ENCODE data around the gene PREPL.
"Not testable (repeated sequence)": the region's sequence is repeated elsewhere in the genome, so short reads cannot be mapped to it uniquely, and the experiment has no call there.

The PREPL gene

DNA sequence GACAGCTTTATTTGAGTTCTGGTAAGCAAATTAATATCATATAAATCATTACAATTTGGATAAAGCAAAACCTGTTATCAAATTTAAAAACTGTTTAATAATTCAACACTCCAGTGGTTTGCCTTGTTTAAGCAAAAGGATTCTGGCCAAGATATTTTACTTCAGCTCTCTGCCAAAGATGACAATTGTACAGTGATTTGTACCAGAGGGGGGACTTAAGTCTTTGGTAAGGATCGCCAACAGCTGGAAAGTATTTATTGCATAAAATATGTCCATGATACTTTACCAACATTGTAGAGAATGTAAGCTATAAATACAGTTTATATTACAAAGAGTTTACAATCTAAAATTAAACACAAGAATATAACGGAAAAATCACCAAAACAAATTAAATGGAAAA is 13.8 kb downstream of the PREPL start:
- DNase-seq = no peak

DNA sequence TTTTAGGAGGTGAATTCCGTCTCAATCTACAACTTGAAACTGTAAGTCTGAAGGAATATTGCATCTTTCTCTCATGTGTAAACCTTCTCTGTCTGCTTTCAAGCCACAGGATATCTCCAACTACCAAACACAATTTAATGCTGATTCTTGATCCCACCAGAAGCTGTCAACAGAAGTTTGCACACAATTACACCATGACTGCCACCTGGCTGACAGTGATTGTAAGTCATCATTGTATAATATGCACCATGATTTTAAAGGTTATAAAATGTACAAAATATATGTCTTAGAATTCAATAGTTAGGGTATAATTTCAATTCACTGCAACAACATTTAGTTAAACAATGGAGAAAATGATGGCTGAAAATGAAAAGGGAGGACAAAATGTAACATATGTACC is 18.4 kb downstream of the PREPL start:
- DNase-seq = peak; percentile 51

DNA sequence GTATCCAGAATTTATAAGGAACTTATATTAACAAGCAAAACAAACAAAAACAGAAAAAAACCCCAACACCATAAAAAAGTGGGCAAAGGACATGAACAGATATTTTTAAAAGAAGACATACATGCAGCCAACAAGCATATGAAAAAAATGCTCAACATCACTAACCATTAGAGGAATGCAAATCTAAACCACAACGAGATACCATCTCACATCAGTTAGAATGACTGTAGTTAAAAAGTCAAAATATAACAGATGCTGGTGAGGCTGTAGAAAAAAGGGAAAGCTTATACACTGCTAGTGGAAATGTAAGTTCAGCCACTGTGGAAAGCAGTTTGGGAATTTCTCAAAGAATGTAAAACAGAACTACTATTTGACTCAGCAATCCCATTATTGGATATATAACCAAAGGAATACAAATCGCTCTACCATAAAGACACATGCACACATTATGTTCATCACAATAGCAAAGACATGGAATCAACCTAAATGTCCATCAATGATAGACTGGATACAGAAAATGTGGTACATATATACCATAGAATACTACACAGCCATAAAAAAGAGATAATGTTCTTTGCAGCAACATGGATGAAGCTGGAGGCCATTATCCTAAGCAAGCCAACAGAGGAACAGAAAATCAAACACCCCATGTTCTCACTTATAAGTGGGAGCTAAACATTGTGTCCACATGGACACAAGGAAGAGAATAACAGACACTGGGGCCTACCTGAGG is 25.3 kb downstream of the PREPL start:
- DNase-seq = no peak

DNA sequence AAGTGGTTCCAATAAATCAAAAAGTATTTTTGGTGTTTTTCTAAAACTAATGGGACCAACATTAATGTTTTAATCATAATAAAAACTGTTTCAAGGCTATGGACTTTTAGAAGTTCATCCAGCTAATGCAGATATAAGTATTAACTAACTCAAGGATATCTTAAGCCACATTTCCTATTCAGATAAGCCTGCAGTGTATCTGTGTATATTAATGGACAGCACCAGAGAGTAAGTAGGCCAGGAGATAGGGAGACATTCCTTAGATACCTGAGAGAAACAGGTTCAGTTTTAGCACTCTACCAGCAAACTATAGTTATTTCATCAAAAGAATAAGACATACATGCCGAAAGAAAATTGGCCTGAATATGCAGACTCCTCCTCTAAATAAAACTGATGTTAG is 27.3 kb downstream of the PREPL start:
- no peak for DNase-seq

DNA sequence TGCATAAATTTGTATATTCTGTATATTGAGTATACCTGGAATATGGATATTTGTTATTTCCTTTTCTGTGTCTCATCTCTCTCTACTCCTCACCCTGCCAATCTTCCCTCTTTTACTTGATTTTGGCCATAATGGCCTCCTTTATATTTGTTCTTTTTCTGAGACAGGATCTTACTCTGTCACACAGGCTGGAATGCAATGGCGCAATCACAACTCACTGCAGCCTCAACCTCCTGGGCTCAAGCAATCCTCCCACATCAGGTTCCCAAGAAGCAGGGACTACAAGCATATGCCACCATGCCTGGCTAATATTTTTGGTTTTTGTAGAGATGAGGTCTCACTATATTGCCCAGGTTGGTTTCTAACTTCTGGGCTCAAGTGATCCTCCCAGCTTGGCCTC is 30.5 kb downstream of the PREPL start:
- DNase-seq = no peak

DNA sequence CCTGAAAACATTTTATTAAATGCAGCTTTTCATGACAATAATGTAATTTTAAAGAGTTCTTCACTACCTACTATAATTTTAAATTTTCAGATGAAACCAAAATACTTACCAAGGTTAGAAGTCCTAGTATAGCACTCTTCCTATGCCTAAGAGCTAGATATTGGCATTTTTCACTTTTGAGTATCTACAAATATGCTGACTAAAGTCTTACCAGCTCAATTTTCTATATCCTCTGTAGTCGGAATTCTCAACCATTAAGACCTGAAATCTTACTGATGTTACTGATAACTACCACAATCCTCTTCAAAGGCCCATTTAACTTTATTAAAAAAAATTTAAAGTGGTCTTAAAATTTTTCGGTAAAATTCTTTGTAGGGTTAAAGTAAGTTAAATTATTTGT is 32.0 kb downstream of the PREPL start:
- DNase-seq = no peak

DNA sequence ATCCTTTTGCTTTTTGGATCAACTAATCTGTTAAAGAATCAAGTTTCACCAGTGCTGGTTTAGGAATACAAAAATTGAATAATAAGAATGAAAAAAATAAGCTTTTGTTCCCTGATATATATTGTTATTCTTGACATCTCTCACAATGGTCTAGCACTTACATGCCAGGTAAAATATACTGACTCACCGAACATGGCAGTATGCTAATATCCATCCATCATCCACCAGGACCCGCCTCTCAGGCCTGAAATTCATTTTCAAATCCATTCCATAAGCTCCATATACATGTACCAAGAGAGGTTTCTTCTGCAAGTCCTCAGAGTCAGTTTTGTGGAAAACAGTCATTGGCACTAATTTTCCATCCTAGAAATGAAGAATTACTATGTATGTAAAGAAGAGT is 32.5 kb downstream of the PREPL start:
- no peak for DNase-seq

DNA sequence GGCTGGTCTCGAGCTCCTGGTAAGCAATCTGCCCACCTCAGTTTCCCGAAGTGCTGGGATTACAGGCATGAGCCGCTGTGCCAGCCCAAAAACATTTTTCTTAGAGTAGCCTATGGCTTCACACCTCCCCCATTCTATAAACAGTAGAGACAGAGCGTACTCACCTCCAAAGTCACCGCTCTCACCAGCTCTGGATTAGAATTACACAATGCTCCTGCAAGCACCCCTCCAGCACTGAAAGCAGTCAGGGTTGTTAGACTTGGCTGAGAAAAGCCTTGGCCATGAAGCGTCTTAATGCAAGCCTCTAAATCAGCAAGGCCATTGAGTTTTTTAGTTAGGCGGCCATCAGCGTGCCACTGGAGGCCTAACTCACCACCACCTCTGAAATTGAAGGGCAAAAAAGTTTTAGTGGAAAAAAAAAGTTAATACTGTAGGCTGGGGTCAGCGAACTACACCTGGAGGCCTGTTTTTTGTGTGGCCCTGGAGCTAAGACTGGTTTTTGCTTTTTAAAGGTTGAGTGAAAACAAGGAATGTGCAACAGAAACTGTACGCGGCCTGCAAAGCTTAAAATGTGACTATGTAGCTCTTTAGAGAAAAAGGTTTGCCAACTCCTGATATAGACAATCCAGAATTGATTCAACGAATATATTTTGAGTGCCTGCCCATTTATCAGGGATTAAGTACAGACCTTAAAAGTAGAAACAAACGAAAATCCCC is 34.6 kb downstream of the PREPL start:
- DNase-seq = no peak

DNA sequence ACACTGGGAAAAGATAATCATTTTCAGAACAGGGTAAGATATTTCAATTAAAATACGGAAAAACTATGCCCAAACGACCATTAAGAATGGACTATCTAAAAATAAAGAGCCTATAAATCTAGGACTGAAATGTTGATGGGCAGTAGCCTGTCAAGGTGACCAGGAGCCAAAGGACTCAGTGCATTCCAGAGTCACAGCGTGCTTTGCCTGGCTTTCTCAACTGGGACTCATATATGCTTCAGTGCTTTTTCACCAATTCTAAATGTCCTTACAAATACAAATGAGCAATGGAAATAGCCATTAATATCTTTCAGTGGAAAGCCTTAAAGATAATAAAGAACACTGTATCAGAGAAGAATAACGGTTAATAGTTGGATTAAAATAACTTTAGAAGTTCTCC is 35.4 kb downstream of the PREPL start:
- DNase-seq = no peak

DNA sequence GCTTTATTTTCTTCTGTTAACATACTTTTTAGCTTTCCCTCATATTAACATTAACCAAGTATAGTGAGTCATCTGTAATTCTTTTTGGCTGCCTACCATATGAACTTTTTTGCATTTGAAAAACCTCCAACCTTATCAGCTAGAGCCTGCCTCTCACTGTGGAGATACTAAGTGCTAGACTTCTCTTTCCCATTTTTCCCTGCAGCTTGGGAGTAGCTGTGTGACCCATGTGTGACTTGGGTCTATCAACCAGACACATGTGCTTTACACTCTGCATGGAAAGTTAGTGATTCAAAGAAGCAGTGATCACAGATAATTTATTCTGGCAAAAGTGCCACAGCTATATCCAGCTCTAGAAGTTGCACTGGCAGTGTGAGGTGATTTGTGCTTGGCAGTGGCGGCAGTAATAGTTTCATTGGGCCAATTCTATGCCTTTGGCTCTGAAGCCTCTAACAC is 36.3 kb downstream of the PREPL start:
- DNase-seq = no peak

DNA sequence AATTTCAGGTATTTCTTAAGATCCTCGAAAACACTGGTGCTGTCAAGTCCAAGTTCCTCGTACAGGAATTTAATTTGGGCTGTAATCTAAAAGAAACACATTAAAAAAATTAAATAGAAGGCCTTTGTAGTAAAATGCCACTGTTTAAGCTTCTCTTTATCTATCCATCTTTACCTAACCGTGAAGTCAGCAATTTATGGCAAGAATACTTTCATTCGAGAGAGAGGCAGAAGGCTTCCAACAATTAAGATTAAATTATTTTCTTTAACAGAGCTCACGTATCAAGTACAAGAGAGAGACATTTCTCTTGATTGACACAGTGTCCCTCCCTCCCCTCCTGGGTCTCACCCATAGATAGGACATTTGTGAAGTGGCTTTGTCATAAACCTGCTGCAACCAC is 39.9 kb downstream of the PREPL start:
- DNase-seq = no peak

DNA sequence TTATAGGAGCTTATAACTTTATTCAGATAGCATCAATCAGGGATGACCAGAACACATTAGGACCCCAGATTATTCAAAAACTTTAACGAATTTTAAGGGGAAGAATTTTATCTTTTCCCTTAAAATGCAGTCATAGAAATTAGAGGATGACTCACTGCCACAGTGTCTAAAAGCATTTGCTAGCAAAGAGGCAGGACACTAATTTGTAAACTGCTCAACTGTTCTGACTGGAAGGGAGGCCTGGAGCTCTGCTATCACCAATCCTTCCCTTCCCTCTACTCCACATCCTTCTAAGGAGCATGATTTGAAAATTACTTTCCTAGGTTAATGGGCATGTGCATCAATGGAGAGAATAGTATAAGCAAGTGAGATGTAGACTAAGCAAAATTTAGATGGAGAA is 40.5 kb downstream of the PREPL start:
- no peak for DNase-seq

DNA sequence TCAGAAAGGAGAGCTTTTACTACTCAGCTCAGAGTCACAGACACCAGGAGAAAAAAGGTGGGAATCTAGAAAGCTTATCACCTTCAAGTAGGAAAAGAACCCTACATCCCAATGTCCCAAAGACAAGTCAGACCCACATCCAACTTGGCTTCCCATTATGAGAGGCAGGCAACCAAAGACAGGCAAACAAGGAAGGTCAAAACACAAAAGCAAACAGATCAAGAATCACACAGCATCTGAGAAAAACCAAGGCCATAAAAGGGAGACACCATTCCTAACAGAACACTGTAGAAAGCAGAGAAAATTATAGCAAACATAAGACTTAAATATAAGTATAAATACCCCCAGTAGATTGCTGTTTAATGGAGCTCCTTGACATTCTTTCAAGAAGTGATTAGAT is 45.3 kb downstream of the PREPL start:
- DNase-seq = no peak

DNA sequence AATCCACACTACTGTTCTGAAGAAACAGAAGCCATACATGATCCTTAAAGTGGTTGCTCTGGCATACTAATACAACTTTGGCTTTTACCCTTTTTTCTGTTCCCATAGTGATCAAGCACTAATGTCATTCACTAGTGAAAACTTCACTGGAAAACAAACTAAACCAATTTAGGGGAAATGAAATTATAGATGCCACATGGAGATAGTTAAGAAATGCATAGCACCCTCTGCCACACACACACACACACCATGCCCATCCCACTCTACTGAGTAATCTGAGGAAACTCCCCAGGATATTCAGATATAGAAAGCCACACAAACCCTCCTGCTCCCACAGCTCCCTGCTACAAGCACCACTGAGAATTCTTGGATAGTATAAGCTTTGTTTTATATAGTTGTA is 46.9 kb downstream of the PREPL start:
- DNase-seq = no peak

DNA sequence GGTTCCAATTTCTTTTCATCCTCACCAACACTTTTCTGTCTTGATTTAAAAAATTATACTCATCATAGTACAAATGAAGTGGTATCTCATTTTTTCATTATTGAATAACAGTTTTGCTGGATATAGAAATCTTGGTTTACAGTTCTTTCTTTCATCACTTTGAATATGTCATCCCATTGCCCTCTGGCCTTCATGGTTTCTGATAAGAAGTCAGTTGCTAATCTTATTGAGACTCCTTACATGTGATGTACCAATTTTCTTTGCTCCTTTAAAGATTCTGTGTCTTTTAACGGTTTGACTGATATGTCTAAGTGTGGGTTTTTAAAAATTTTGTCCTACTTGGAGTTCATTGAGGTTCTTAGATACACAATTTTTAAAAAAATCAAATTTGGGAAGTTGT is 51.0 kb downstream of the PREPL start:
- no peak for DNase-seq

DNA sequence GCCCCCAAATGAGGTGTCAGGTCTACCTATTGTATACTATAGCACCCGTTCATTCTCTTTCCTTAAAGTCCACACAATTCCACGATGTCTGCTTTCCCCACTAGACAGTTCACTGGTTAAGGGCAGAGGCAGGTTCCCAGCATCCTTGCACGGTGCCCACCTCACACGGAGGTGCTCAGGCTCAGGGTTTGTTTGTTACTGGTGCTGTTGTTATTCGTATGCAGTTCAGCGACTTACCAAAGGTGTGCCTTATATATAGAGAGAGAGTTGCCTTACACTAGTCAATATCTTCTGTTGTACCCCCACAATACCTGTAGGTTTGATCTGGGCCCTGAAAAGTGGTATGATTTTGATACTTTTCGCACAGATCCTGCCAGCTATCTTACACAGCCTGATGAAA is 55.4 kb downstream of the PREPL start:
- no peak for DNase-seq

DNA sequence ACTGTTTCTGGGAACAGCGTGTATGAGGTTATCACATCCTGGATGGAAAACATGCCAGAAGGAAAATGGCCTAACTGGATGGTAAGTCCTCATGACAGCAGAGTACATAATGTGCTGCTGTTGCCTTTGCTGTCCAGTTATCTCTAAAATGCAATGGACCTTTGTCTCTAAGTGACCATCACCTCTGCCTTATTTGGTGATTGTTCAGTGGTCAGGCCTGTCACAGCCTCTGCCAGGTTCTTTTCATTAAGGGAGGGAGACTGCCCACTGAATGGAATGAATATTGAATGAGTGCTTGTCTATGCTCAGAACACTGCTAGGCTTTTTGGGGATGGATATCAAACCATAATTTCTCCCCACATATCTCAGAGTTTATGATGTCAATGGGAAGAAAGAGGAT is 57.0 kb downstream of the PREPL start:
- no peak for DNase-seq

DNA sequence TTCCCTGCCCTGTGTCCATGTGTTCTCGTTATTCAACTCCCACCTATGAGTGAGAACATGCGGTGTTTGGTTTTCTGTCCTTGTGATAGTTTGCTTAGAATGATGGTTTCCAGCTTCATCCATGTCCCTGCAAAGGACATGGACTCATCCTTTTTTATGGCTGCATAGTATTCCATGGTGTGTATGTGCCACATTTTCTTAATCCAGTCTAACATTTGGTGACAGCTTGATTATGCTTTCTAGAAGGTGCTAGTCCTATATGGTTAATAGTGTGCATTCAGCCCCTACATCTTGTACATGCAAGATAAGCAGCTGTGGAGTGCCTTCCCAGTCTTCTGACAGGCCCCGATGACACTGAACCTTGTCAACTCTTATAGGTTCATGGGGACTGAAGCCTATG is 57.5 kb downstream of the PREPL start:
- not testable (repeated sequence) for DNase-seq

DNA sequence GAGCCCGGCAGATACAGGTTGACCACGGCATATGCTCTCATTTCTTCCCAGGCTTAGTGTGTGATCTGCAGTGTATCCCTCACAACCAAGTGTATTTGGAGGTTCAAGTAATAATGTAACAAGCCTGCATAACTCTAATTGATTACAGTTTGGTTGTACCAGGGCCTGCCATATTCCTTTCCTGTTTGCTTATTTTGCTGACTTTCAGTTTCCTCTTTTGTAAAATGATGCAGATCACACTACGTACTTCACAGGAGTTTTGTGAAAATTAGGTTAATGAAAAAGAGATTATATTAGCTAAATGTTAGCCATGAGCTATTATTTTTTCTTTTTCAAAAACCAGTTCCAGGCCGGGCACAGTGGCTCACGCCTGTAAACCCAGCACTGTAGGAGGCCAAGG is 60.2 kb downstream of the PREPL start:
- DNase-seq = no peak

DNA sequence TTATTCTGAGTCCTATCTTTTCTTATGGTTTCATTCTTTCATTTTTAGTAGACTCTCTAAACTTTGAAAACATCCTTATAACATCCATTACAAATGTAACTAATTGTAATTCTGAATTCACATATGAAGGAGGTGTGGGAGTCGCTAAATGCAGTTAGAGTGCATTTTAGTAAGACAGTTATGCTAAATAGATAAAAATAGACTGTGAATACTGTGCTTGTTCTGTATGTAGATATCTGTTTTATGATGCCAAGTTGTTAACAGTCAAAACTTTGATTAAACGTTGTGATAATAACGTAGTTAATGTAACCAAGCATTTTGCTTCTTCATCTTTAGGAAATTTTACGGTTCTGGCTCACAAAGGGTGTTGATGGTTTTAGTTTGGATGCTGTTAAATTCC is 61.7 kb downstream of the PREPL start:
- no peak for DNase-seq

DNA sequence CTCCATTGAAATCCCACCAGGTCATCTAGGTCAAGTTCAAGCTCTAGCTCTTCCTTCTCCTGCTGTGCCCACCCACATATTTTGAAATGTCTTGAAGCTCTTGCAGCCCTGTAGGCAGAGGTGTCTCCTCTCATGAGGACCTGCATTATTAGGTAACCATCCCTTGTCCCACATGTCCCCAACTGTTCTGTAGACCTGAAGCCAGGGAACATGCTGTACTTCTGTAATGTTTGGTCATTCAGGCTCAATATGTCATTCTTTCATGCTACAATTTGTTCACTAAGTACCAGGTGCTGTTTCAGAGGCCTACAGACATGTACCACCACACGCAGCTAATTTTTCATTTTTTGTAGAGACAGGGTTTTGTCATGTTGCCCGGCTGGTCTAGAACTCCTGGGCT is 63.9 kb downstream of the PREPL start:
- DNase-seq = no peak

DNA sequence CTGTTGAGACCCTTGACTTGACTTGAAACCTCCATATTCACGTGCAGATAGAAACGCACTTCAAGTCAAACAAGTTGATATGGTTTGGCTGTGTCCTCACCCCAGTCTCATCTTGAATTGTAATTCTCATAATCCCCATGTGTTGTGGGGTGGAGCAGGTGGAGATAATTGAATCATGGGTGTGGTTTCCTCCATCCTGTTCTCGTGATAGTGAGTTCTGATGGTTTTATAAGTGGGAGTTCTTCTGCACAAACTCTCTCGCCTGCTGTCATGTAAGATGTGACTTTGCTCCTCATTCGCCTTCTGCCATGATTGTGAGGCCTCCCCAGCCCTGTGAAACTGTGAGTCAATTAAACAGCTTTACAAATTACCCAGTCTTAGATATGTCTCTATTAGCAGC is 64.6 kb downstream of the PREPL start:
- no peak for DNase-seq

DNA sequence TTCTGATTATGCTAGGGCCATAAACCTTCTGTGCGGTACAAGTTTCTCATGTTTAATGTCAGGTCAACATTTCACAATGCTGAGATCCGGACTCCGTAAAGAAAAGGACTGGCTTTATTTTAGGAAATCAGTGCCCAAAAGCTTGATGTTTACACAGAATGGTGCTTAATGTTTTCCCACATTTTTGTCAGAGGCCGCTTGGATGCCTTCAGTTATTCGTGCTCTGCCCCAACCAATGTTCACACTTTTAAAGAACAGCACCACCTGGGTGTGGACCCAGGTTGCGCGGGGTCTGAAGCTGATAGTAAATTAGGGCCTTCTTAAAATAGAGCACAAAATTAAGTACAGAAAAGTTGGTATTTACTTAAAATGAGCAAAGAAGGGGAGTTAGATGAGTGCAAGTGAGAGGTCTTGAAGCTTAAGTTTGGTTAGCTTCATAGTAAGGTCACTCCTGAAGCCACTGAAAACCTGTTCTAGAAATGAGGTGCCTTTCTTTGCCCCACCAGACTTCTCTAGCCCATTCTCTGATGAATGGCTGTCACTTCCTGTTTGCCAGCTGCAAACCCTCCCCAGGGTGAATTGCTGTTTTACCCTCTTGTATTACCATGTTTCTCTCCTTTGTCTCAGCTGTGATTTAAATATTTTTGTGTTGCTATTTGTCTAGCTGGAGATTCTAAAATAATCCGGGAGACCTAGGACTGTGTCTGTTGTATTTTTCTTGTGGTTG is 65.5 kb downstream of the PREPL start:
- DNase-seq = no peak

DNA sequence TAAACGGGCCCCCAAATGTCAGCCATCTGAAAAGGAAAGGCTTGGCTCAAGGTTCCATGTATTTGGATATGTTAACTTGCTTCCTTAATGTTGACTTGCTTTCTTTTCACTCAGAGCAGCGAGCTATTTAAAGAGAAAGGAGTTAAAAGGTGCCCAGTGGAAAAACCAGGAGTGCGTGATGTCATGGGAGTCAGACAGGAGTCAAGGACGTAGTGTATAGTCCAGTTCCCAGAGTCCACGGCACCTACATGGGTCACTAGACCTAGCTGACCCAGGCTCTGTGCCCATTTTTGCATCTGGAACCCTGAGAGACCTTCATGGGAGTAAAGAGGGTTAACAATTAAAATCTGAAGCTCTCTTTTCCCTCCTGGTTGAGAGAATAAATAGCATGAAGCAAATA is 66.2 kb downstream of the PREPL start:
- DNase-seq = no peak

All from NCI-H1105 treated with DMSO at 0.1 percent for 48 hours (cell line).